Tibial nerve (tissue), 4 donors: Measurements from ENCODE around the gene ADGRB3.

ENCODE experiments used
- CTCF ChIP-seq, 5 experiments: fragments of 200-600 bp in 3 of 5; fragments of 450-650 bp in 2 of 5; sonication (generic) in 3 of 5; IDR thresholded peaks; one replicate each; pipeline ENCODE4 v1.5.1; 2016 to 2019; ENCODE audit warnings: antibody characterized with exemption in 5 of 5, mild to moderate bottlenecking in 3 of 5, moderate library complexity in 2 of 5
- EP300 ChIP-seq, 2 donors: sonication (generic); formaldehyde crosslinking; IDR thresholded peaks; one replicate each; pipeline ENCODE4 v1.6.1; 2017; ENCODE audit warnings: antibody characterized with exemption in 2 of 2, mild to moderate bottlenecking in 1 of 2

GRCh38 chr6:68634726-68635411 lies at the start of gene ADGRB3:
- TF ChIP-seq CTCF (IDR thresholded peaks at IDR 0.05) (peak in 4 of 5 experiments; percentile 40 to 53 (median 45)), EP300 (IDR thresholded peaks at IDR 0.05) (peak in 1 of 2 donors; percentile 71)
